ENCODE data around the gene COL4A3. TPM values are rescaled to one million over a fixed set of nuclear protein-coding genes. Genes with fewer than 3 reads are reported as not detected.

Gene COL4A3
- total RNA-seq, 1 donor from 2014 or later = 1.5 TPM

DNA sequence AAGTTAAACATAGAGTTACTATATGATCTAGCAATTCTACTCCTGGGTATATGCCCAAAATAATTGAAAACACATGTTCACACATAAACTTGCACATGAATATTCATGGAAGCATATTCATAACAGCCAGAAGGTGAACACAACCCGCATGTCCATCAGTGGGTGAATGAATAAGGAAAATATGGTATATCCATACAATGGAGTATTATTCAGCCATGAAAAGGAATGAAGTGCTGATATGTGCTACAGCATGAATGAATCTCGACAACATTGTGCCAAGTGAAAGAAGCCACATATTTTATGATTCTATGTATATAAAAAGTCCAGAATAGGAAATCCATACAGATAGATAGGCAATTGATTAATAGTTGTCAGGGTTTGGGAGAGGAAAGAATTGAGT, 16.3 kb upstream of the COL4A3 start:
- intact Hi-C loops (cut with DNase I) = no loop called here
- no peak for DNase-seq (ENCODE audit: extremely low spot score in 2 of 2)
- Histone ChIP-seq H3K4me3 (no peak overlapping the region), H3K27ac (no peak overlapping the region), H3K4me1 (no peaks in the 10 kb centered on the region), H3K36me3 (no peaks in the 10 kb centered on the region), H3K9me3 (no peaks in the 10 kb centered on the region), H3K27me3 (no peaks in the 10 kb centered on the region)
- TF ChIP-seq POLR2AphosphoS5 (IDR thresholded peaks at IDR 0.05; ENCODE audit: insufficient read depth in 1 of 2, low read depth in 1 of 2) = no peak

DNA sequence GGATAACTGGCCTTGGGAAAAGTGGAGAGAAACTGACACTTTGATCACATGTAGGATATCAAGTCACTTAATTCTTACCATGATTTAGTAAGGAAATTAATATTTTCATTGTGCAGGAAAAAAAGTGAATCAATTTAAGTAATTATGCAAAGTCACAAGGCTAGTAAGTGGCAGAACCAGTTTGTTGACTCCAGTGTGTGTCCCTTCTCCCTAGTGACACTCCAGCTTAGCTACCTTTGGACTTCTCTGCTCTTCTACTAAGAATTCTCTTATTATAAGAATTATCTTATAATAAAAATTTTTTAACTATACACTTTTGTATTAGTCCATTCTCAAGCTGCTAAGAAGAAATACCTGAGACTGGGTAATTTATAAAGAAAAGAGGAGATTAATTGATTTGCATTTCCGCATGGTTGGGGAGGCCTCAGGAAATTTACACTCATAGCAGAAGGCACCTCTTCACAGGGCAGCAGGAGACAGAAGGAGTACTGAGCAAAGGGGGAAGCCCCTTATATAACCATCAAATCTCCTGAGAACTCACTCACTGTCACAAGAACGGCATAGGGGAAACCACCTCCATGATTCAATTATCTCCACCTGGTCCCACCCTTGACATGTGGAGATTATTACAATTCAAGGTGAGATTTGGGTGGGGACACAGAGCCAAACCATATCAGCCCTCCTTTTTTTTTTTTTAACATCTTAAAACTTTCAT, 14.0 kb upstream of the COL4A3 start:
- Histone ChIP-seq H3K4me3 (no peak overlapping the region), H3K4me1 (no peaks in the 10 kb centered on the region), H3K9me3 (no peaks in the 10 kb centered on the region), H3K27ac (no peak overlapping the region), H3K27me3 (no peaks in the 10 kb centered on the region), H3K36me3 (no peaks in the 10 kb centered on the region)
- no peak for TF ChIP-seq POLR2A (IDR thresholded peaks at IDR 0.05)
- TF ChIP-seq POLR2AphosphoS5 (IDR thresholded peaks at IDR 0.05; ENCODE audit: insufficient read depth in 1 of 2, low read depth in 1 of 2) = no peak
- TF ChIP-seq, protein P1, sequence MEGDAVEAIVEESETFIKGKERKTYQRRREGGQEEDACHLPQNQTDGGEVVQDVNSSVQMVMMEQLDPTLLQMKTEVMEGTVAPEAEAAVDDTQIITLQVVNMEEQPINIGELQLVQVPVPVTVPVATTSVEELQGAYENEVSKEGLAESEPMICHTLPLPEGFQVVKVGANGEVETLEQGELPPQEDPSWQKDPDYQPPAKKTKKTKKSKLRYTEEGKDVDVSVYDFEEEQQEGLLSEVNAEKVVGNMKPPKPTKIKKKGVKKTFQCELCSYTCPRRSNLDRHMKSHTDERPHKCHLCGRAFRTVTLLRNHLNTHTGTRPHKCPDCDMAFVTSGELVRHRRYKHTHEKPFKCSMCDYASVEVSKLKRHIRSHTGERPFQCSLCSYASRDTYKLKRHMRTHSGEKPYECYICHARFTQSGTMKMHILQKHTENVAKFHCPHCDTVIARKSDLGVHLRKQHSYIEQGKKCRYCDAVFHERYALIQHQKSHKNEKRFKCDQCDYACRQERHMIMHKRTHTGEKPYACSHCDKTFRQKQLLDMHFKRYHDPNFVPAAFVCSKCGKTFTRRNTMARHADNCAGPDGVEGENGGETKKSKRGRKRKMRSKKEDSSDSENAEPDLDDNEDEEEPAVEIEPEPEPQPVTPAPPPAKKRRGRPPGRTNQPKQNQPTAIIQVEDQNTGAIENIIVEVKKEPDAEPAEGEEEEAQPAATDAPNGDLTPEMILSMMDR (IDR thresholded peaks at IDR 0.05) = no peak
- no peak for DNase-seq (ENCODE audit: extremely low spot score in 2 of 2)
- intact Hi-C loops (cut with DNase I) = no loop called here

DNA sequence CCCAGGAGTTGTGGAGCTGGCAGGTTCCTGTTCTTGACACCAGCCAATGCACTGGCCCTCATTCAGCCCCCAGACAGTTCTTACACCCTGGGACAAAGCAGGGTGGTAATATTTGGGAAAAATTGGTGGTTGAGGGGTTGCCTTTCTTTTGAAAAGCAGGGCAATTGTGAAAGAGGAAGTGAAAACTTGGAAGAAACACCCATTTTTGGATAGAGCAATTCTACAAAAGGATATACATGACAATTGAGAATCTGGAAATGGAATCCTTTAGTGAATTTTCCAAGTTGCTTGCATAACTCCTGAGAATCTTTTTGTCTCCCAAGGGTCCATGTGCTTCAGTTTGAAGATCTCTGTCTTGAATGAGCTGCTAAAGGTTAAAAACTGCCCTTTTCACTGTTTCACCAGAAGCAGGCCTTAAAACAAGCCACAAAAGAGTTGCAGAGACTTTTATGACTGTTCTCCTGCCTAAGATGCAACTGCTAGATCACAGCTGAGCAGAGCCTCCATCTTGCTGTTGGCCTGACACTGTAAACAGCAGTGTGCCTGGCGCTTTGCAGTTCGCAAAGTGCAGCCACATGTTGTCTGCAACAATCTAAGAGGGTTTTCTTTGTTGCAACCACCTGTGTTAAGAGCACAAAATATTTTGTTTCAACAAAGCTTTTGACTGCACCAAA, 12.2 kb upstream of the COL4A3 start:
- H3K36me3 ChIP-seq = no peaks in the 10 kb centered on the region
- no peak overlapping the region for H3K4me3 ChIP-seq
- no peaks in the 10 kb centered on the region for H3K9me3 ChIP-seq
- intact Hi-C loops (cut with DNase I) = no loop called here
- H3K4me1 ChIP-seq = no peaks in the 10 kb centered on the region
- no peaks in the 10 kb centered on the region for H3K27me3 ChIP-seq
- no peak overlapping the region for H3K27ac ChIP-seq
- TF ChIP-seq, protein P1 (IDR thresholded peaks at IDR 0.05) = no peak
- no peak for TF ChIP-seq POLR2A (IDR thresholded peaks at IDR 0.05)
- TF ChIP-seq POLR2AphosphoS5 (IDR thresholded peaks at IDR 0.05; ENCODE audit: insufficient read depth in 1 of 2, low read depth in 1 of 2) = no peak
- no peak for DNase-seq (ENCODE audit: extremely low spot score in 2 of 2)

- intact Hi-C loops (cut with DNase I) = no loop called here
- H3K4me1 ChIP-seq = no peaks in the 10 kb centered on the region
- H3K36me3 ChIP-seq = no peaks in the 10 kb centered on the region
- H3K27ac ChIP-seq = no peak overlapping the region
- DNase-seq (ENCODE audit: extremely low spot score in 2 of 2) = no peak
- no peak overlapping the region for H3K4me3 ChIP-seq
- TF ChIP-seq, protein P1 (IDR thresholded peaks at IDR 0.05) = no peak
- TF ChIP-seq POLR2AphosphoS5 (IDR thresholded peaks at IDR 0.05; ENCODE audit: insufficient read depth in 1 of 2, low read depth in 1 of 2) = no peak
- no peak for TF ChIP-seq POLR2A (IDR thresholded peaks at IDR 0.05)
- no peaks in the 10 kb centered on the region for H3K9me3 ChIP-seq
- H3K27me3 ChIP-seq = no peaks in the 10 kb centered on the region
Measured at GRCh38 chr2:227153307-227153706, 11.1 kb upstream of the COL4A3 start.

GRCh38 chr2:227153758-227154486, 10.5 kb upstream of the COL4A3 start:
- no peak overlapping the region for H3K27ac ChIP-seq
- no peaks in the 10 kb centered on the region for H3K9me3 ChIP-seq
- no peaks in the 10 kb centered on the region for H3K36me3 ChIP-seq

More at GRCh38 chr2:227153758-227154486, 10.5 kb upstream of the COL4A3 start:
- Histone ChIP-seq H3K27me3 (no peaks in the 10 kb centered on the region), H3K4me1 (no peaks in the 10 kb centered on the region), H3K4me3 (no peak overlapping the region)
- intact Hi-C loops (cut with DNase I) = no loop called here
- no peak for DNase-seq (ENCODE audit: extremely low spot score in 2 of 2)
- TF ChIP-seq, protein P1 (IDR thresholded peaks at IDR 0.05) = no peak
- TF ChIP-seq POLR2AphosphoS5 (IDR thresholded peaks at IDR 0.05; ENCODE audit: insufficient read depth in 1 of 2, low read depth in 1 of 2) = no peak
- no peak for TF ChIP-seq POLR2A (IDR thresholded peaks at IDR 0.05)
